ENCODE measurements around the gene PYGL. TPM values are rescaled to one million over a fixed set of nuclear protein-coding genes. Genes with fewer than 3 reads are reported as not detected.

Gene PYGL
- total and polyA plus RNA-seq, 10 of the 15 experiments (the other 5 are each of a cell fraction or from before 2014, with no cell fraction given) = 0.05 to 1.4 (median 0.79) TPM

DNA sequence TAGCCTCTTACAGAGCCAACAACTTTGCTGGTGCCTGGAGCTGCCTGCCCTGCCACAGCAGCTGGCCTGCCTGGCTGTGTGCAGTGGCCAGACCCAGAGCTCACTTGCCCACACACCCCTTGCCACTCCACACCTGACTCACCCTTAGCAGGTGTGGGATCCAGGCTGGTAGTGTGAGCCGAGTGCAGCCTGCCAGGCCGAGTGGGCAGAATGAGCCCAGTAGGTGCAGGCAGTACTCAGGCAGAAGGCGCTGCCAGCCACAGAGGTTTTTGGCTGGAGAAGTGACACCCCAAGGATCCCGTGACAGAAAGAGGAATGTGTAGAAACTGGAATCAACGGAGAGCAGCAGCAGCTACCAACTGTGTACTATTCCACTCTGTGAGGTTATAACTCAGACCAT is 29.8 kb upstream of the PYGL start (continued):
- TF ChIP-seq, protein P1, sequence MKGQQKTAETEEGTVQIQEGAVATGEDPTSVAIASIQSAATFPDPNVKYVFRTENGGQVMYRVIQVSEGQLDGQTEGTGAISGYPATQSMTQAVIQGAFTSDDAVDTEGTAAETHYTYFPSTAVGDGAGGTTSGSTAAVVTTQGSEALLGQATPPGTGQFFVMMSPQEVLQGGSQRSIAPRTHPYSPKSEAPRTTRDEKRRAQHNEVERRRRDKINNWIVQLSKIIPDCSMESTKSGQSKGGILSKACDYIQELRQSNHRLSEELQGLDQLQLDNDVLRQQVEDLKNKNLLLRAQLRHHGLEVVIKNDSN (IDR thresholded peaks at IDR 0.05; ENCODE audit: borderline replicate concordance, extremely low read length, insufficient read depth, low read depth, low read length) = no peak
- TF ChIP-seq ZNF207 (IDR thresholded peaks at IDR 0.05; ENCODE audit: borderline replicate concordance) (no peak), SIX5 (IDR thresholded peaks at IDR 0.05; ENCODE audit: low read depth, low read length, severe bottlenecking) (no peak), NR2C2 (IDR thresholded peaks at IDR 0.05; ENCODE audit: borderline replicate concordance, control insufficient read depth, insufficient read length, low read depth) (no peak), EZH2 (IDR thresholded peaks at IDR 0.05; ENCODE audit: borderline replicate concordance, control insufficient read depth, low read depth, low read length) (no peak)
- TF ChIP-seq, protein P2, sequence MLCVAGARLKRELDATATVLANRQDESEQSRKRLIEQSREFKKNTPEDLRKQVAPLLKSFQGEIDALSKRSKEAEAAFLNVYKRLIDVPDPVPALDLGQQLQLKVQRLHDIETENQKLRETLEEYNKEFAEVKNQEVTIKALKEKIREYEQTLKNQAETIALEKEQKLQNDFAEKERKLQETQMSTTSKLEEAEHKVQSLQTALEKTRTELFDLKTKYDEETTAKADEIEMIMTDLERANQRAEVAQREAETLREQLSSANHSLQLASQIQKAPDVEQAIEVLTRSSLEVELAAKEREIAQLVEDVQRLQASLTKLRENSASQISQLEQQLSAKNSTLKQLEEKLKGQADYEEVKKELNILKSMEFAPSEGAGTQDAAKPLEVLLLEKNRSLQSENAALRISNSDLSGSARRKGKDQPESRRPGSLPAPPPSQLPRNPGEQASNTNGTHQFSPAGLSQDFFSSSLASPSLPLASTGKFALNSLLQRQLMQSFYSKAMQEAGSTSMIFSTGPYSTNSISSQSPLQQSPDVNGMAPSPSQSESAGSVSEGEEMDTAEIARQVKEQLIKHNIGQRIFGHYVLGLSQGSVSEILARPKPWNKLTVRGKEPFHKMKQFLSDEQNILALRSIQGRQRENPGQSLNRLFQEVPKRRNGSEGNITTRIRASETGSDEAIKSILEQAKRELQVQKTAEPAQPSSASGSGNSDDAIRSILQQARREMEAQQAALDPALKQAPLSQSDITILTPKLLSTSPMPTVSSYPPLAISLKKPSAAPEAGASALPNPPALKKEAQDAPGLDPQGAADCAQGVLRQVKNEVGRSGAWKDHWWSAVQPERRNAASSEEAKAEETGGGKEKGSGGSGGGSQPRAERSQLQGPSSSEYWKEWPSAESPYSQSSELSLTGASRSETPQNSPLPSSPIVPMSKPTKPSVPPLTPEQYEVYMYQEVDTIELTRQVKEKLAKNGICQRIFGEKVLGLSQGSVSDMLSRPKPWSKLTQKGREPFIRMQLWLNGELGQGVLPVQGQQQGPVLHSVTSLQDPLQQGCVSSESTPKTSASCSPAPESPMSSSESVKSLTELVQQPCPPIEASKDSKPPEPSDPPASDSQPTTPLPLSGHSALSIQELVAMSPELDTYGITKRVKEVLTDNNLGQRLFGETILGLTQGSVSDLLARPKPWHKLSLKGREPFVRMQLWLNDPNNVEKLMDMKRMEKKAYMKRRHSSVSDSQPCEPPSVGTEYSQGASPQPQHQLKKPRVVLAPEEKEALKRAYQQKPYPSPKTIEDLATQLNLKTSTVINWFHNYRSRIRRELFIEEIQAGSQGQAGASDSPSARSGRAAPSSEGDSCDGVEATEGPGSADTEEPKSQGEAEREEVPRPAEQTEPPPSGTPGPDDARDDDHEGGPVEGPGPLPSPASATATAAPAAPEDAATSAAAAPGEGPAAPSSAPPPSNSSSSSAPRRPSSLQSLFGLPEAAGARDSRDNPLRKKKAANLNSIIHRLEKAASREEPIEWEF (IDR thresholded peaks at IDR 0.05; ENCODE audit: insufficient replicate concordance, low read depth, low read length) = no peak
- TF ChIP-seq, protein P3, sequence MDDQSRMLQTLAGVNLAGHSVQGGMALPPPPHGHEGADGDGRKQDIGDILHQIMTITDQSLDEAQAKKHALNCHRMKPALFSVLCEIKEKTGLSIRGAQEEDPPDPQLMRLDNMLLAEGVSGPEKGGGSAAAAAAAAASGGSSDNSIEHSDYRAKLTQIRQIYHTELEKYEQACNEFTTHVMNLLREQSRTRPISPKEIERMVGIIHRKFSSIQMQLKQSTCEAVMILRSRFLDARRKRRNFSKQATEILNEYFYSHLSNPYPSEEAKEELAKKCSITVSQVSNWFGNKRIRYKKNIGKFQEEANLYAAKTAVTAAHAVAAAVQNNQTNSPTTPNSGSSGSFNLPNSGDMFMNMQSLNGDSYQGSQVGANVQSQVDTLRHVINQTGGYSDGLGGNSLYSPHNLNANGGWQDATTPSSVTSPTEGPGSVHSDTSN (IDR thresholded peaks at IDR 0.05; ENCODE audit: insufficient replicate concordance, low read depth, low read length) = no peak
